H9 (cell line): ENCODE measurements around the gene ZNF786. TPM values are rescaled to one million over a fixed set of nuclear protein-coding genes. Genes with fewer than 3 reads are reported as not detected.

Experiments used
- DNase-seq: peaks from one replicate; pipeline ENCODE4 v3.0.0-alpha.2; 2017
- H2AFZ ChIP-seq: one replicate; pipeline ENCODE4 v1.6.1; 2013; ENCODE audit warnings: mild to moderate bottlenecking, low read length, control low read depth, moderate library complexity
- H2AK5ac ChIP-seq: 2 replicates; pipeline ENCODE4 v1.6.1; 2013; ENCODE audit warnings: low read length, control low read depth, mixed read lengths; ENCODE audit not compliant: insufficient read length
- H2BK120ac ChIP-seq: one replicate; pipeline ENCODE4 v1.6.1; 2013; ENCODE audit warnings: low read depth, mild to moderate bottlenecking, low read length, control low read depth, inconsistent platforms; ENCODE audit not compliant: poor library complexity, severe bottlenecking
- H2BK12ac ChIP-seq: 2 replicates; pipeline ENCODE4 v1.6.1; 2013; ENCODE audit warnings: low read length, control low read depth, mixed read lengths, low read depth; ENCODE audit not compliant: insufficient read length
- H2BK15ac ChIP-seq: 2 replicates; pipeline ENCODE4 v1.6.1; 2013; ENCODE audit warnings: low read depth, low read length, control low read depth
- H2BK20ac ChIP-seq: one replicate; pipeline ENCODE4 v1.6.1; 2013; ENCODE audit warnings: low read depth, mild to moderate bottlenecking, low read length, control low read depth, inconsistent platforms; ENCODE audit not compliant: poor library complexity, severe bottlenecking
- H2BK5ac ChIP-seq: 2 replicates; pipeline ENCODE4 v1.6.1; 2013; ENCODE audit warnings: low read length, control low read depth, mixed read lengths; ENCODE audit not compliant: insufficient read length
- H3K14ac ChIP-seq: 2 replicates; pipeline ENCODE4 v1.6.1; 2013; ENCODE audit warnings: low read length, control low read depth; ENCODE audit not compliant: insufficient read depth
- H3K18ac ChIP-seq: 2 replicates; pipeline ENCODE4 v1.6.1; 2013; ENCODE audit warnings: low read depth, mild to moderate bottlenecking, mixed read lengths, low read length, control low read depth; ENCODE audit not compliant: insufficient read length
- H3K23ac ChIP-seq: 2 replicates; pipeline ENCODE4 v1.6.1; 2013; ENCODE audit warnings: low read length, control low read depth, mixed read lengths, low read depth; ENCODE audit not compliant: insufficient read length
- H3K23me2 ChIP-seq: 2 replicates; pipeline ENCODE4 v1.6.1; 2013; ENCODE audit warnings: low read depth, mild to moderate bottlenecking, mixed read lengths, low read length, control low read depth; ENCODE audit not compliant: insufficient read length, poor library complexity, severe bottlenecking
- H3K27ac ChIP-seq: 2 replicates; pipeline ENCODE4 v1.5.1; 2013; ENCODE audit warnings: low read length, control low read depth, mixed read lengths, low read depth; ENCODE audit not compliant: insufficient read length
- H3K27me3 ChIP-seq: 2 replicates; pipeline ENCODE4 v1.6.1; 2013; ENCODE audit warnings: low read length, control low read depth, inconsistent platforms; ENCODE audit not compliant: insufficient read depth
- H3K4ac ChIP-seq: 2 replicates; pipeline ENCODE4 v1.6.1; 2013; ENCODE audit warnings: low read depth, mild to moderate bottlenecking, control low read depth, inconsistent platforms, low read length, moderate library complexity
- H3K4me1 ChIP-seq: 2 replicates; pipeline ENCODE4 v1.6.1; 2013; ENCODE audit warnings: low read length, control low read depth, inconsistent platforms; ENCODE audit not compliant: insufficient read depth
- H3K4me2 ChIP-seq: 2 replicates; pipeline ENCODE4 v1.6.1; 2013; ENCODE audit warnings: low read length, control low read depth, mixed read lengths; ENCODE audit not compliant: insufficient read length, insufficient read depth
- H3K56ac ChIP-seq: 2 replicates; pipeline ENCODE4 v1.6.1; 2013; ENCODE audit warnings: low read depth, mild to moderate bottlenecking, mixed read lengths, low read length, control low read depth; ENCODE audit not compliant: insufficient read length
- H3K79me1 ChIP-seq: 2 replicates; pipeline ENCODE4 v1.6.1; 2013; ENCODE audit warnings: low read depth, mild to moderate bottlenecking, moderate library complexity, low read length, control low read depth, inconsistent platforms; ENCODE audit not compliant: insufficient read depth, poor library complexity, severe bottlenecking
- H3K79me2 ChIP-seq: 2 replicates; pipeline ENCODE4 v1.6.1; 2013; ENCODE audit warnings: low read length, control low read depth, inconsistent platforms; ENCODE audit not compliant: insufficient read depth
- H3K9ac ChIP-seq: 2 replicates; pipeline ENCODE4 v1.6.1; 2013; ENCODE audit warnings: low read length, control low read depth, mixed read lengths; ENCODE audit not compliant: insufficient read length; ENCODE audit errors: extremely low read depth
- H3K9me3 ChIP-seq: one replicate; pipeline ENCODE4 v1.6.1; 2013; ENCODE audit warnings: low read depth, low read length, inconsistent platforms; ENCODE audit not compliant: control insufficient read depth
- H3T11ph ChIP-seq: one replicate; pipeline ENCODE4 v1.6.1; 2013; ENCODE audit warnings: mild to moderate bottlenecking, low read length, control low read depth, inconsistent platforms
- H4K20me1 ChIP-seq: one replicate; pipeline ENCODE4 v1.6.1; 2013; ENCODE audit not compliant: control insufficient read depth, insufficient read length, insufficient read depth
- H4K5ac ChIP-seq: 2 replicates; pipeline ENCODE4 v1.6.1; 2013; ENCODE audit warnings: low read depth, mild to moderate bottlenecking, mixed read lengths, low read length, control low read depth; ENCODE audit not compliant: insufficient read length
- H4K8ac ChIP-seq: replicated peaks from 2 replicates; pipeline ENCODE4 v1.6.1; 2013; ENCODE audit warnings: low read length, control low read depth, mixed read lengths, low read depth; ENCODE audit not compliant: insufficient read length
- H4K91ac ChIP-seq: 2 replicates; pipeline ENCODE4 v1.6.1; 2013; ENCODE audit warnings: low read depth, mild to moderate bottlenecking, moderate library complexity, mixed read lengths, low read length, control low read depth; ENCODE audit not compliant: insufficient read length
- H3K27ac Mint-ChIP-seq, 3 experiments: 2 replicates in 2 of 3; 3 replicates in 1 of 3; pipeline ENCODE4 v1.8.0; 2020 to 2021; ENCODE audit warnings: mixed read lengths in 3 of 3, mild to moderate bottlenecking in 1 of 3, moderate library complexity in 1 of 3
- H3K27me3 Mint-ChIP-seq: 2 replicates; pipeline ENCODE4 v1.8.0; 2021; ENCODE audit warnings: low read depth, mild to moderate bottlenecking, moderate library complexity, mixed read lengths
- H3K36me3 Mint-ChIP-seq, 3 experiments: 2 replicates in 2 of 3; 3 replicates in 1 of 3; pipeline ENCODE4 v1.8.0; 2020 to 2021; ENCODE audit warnings: low read depth in 3 of 3, mixed read lengths in 3 of 3; ENCODE audit not compliant: insufficient read depth in 1 of 3
- H3K4me1 Mint-ChIP-seq, 2 experiments: 2 replicates each; pipeline ENCODE4 v1.8.0; 2020; ENCODE audit warnings: mixed read lengths in 2 of 2
- H3K4me3 Mint-ChIP-seq, 2 experiments: 2 replicates in 1 of 2; 3 replicates in 1 of 2; pipeline ENCODE4 v1.8.0; 2020 to 2021; ENCODE audit warnings: mild to moderate bottlenecking in 2 of 2, mixed read lengths in 2 of 2, moderate library complexity in 1 of 2
- H3K9me3 Mint-ChIP-seq, 2 experiments: 2 replicates in 1 of 2; 3 replicates in 1 of 2; pipeline ENCODE4 v1.8.0; 2020; ENCODE audit warnings: mild to moderate bottlenecking in 2 of 2, mixed read lengths in 2 of 2, moderate library complexity in 1 of 2
- CTCF ChIP-seq: fragments of 200-600 bp; sonication (generic); conservative IDR thresholded peaks from 3 replicates; pipeline ENCODE4 v1.8.0; 2021; ENCODE audit warnings: antibody characterized with exemption, mild to moderate bottlenecking
- WGBS: extraction: QIAGEN DNeasy Blood & Tissue Kit; methylation state at CpG from one replicate; pipeline ENCODE4 v1.1.7; 2013; ENCODE audit warnings: missing lambda C conversion rate, low lambda C conversion rate, mixed read lengths; ENCODE audit not compliant: insufficient read length; ENCODE audit errors: extremely low coverage; 5-methylcytosine and 5-hydroxymethylcytosine counted together
- total RNA-seq: library from RNA; stranded (reverse); gene quantifications from 2 replicates; pipeline ENCODE4 v1.2.1, GENCODE V29; 2021

ZNF786 gene
- total RNA-seq, 1 experiment from 2014 or later, result 25.1 TPM

- Histone ChIP-seq H3K27me3 (no peaks in the 10 kb centered on the region), H3K4me2 (no peak overlapping the region), H3K4ac (no peak overlapping the region), H4K8ac (no peak overlapping the region), H2AFZ (no peak overlapping the region), H3K23ac (no peak overlapping the region), H3K56ac (no peak overlapping the region), H3K14ac (no peak overlapping the region), H3T11ph (no peak overlapping the region), H2BK12ac (no peak overlapping the region), H4K5ac (no peak overlapping the region), H2BK120ac (no peak overlapping the region), H3K9me3 (no peaks in the 10 kb centered on the region), H4K91ac (no peak overlapping the region), H2BK5ac (no peak overlapping the region), H3K9ac (no peak overlapping the region), H3K27ac (no peak overlapping the region), H2BK15ac (no peak overlapping the region), H3K79me2 (no peaks in the 10 kb centered on the region), H3K23me2 (no peaks in the 10 kb centered on the region), H2BK20ac (no peak overlapping the region), H3K79me1 (no peaks in the 10 kb centered on the region), H4K20me1 (no peaks in the 10 kb centered on the region), H3K18ac (no peak overlapping the region), H2AK5ac (no peak overlapping the region), H3K4me1 (no peaks in the 10 kb centered on the region)
- H3K27me3 Mint-ChIP-seq, result no peaks in the 10 kb centered on the region
- TF ChIP-seq CTCF, result no peak
- WGBS, result no CpG with 5 or more reads among the region's 12 CpGs
- no peak for DNase-seq
- no peaks in the 10 kb centered on the region for H3K4me1 Mint-ChIP-seq
- peaks cover 6 to 10% (median 9%) of the 10 kb centered on the region in 3 experiments; a peak in 6 of 7 replicates for H3K36me3 Mint-ChIP-seq
- H3K4me3 Mint-ChIP-seq, result no peak overlapping the region
- H3K27ac Mint-ChIP-seq, result no peak overlapping the region
- no peaks in the 10 kb centered on the region; a peak in 1 of 5 replicates for H3K9me3 Mint-ChIP-seq
These were observed 19.5 kb upstream of the ZNF786 start for GRCh38 chr7:149109969-149110368.
